Activated CD4-positive, alpha-beta T cell treated with anti-CD3 and anti-CD28 coated beads for 24 hours (primary cell): ENCODE measurements around the gene CCDC146.
A peak's percentile ranks its signal among the peaks of the same experiment; 100 is the strongest.
"Not testable (repeated sequence)": the region's sequence is repeated elsewhere in the genome, so short reads cannot be mapped to it uniquely, and the experiment has no call there.

ENCODE experiments used
- DNase-seq, 2 donors: peaks; one replicate each; pipeline ENCODE4 v3.0.0-alpha.2; 2020; ENCODE audit warnings: low read depth in 2 of 2

CCDC146 gene

GRCh38 chr7:77152232-77152631 is 29.8 kb downstream of the CCDC146 start:
- not testable (repeated sequence) for DNase-seq

DNA sequence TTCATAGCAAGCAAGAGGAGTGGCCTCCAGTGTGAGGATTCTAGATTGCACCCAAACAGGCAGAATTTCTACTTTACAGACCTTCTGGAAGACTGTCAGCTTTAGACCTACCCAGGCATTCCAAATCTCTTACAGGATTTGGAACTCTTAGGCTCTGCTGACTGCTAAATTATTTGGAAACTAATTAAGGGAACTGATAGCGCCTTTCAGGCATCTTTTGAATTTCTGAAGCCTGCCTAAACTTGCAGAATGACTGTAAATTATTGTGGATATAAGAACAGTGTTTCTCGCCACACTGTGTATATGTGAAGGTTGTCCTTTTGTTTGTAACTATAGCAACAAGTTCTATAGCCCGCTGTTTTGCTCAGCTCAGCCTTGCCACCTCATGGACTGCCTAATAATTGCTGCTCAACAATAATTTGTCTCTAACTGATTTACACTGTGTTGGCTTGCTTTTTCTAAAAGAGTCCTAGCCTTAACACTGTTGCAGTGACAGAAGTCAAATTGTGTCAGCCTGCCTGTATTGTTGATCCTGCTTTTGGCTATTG is 32.6 kb downstream of the CCDC146 start:
- DNase-seq, result not testable (repeated sequence)

DNA sequence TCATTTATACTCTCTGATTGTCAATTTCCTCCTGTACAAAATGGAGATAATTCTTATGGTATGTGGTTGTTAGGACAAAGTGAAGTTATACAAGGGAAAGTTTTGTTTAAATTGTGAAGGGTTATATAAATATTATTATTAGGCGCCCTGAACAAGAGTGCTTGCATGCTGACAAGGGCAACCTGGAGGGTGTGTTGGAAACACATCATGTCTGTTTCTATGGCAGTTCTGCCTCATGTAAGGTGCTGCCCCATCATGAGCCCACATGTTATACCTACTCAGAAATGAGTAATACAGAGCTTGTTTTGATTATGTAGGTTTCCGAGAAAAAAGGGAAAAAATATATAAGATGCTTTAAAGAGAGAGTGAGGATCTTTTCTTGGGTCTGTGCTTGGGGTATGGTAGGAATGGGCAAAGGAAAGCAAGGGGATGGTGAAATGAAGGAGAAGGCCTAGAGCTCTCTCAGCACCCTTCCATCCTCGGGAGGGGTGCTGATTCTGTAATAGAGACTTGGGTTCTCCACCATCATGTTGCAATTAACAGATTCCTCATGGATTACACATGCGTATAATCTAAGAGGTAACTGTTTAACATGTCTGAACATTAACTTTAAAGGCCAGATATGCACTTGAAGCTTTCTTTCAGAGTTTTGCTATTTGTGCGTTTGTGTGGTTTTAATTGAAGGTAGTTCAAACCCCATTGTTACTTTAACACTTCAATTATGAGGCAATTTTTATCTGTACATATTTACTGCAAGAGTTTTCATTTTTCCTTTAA is 33.4 kb downstream of the CCDC146 start:
- not testable (repeated sequence) for DNase-seq

- DNase-seq, result not testable (repeated sequence)
Observed at GRCh38 chr7:77157034-77157433, 34.6 kb downstream of the CCDC146 start.

DNA sequence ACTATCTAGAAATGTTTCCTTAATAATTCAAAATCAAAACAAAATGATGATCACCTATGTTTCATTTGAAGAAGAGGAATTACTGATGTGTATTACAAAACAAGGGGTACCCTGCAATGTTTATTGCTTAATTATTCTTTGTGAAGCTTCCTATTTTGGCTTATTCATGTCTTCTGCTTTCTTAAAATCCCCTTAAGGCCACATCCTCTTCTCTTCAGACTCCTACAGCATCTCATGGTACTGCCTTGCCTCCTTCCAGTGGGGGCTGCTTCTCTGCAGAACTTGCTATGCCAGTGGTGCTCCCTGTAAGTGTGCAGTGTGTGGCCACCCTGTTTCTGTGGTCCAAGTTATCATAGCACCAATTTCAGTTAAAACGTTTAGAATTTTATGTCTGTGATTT is 35.0 kb downstream of the CCDC146 start:
- DNase-seq, result no peak

DNA sequence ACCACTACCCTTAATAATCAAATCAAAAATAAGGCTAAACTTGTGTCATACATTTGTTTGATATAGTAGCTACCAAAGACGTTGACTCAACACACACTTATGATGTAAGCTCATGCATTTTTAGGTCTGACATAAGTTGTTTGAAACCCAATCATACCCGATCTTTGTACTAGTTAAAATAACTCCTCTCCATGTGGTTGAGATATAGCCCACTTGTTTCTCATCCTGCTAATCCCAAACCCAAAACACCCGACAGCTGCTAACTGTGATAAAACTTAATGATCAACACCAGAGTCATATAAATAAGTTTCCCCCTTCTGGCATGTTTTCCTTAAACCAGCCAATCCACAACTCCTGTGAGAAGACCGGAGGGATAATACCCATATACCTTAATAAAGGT is 48.7 kb downstream of the CCDC146 start:
- DNase-seq, result not testable (repeated sequence)

GRCh38 chr7:77172437-77173172 is 50.2 kb downstream of the CCDC146 start:
- not testable (repeated sequence) for DNase-seq

DNA sequence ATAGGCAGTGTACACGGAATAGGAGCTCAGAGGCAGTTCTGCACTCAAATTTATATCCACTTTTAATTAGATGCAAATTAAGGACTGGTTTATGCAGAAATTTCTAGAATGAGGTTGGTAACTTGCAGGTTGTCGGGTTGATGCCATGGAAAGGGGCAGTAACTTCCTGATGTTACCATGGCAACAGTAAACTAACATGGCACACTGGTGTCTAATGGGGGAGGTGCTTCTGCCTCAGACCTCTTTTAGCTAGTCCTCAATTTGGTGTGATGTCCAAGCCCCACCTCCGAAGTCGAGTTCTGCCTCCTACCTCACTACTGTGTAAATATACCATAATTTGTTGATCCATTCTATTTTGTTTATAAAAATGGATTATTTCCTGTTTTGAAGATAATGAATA is 52.0 kb downstream of the CCDC146 start:
- not testable (repeated sequence) for DNase-seq

DNA sequence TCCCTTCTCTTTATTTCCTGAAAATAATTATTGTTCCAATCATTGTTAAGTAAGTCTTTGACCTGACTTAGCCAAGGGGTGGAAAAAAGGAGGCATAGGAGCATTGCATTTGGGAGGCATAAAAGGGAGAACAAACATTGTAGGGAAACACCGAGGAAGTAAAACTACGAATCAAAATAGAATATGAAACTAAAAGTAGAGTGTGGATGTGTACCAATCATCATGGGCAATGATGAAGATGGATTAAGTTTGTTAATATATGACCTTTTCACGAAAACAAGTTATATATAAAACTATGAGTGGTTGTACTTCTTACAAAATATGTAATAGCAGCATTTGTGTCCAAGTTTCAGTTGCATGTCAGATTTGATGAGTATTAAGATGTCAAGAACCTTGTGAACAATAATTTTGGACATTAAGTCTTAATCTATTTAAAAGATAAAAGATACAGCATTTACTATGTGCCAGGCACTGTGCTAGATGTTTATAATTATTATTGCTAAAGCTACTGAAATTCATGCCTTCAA is 52.9 kb downstream of the CCDC146 start:
- DNase-seq, result not testable (repeated sequence)

- not testable (repeated sequence) for DNase-seq
Observed at GRCh38 chr7:77177321-77177904, 55.0 kb downstream of the CCDC146 start.

- not testable (repeated sequence) for DNase-seq
Observed at GRCh38 chr7:77178024-77178423, 55.6 kb downstream of the CCDC146 start.

- DNase-seq, result no peak
Observed at GRCh38 chr7:77181015-77181595, 58.7 kb downstream of the CCDC146 start.

DNA sequence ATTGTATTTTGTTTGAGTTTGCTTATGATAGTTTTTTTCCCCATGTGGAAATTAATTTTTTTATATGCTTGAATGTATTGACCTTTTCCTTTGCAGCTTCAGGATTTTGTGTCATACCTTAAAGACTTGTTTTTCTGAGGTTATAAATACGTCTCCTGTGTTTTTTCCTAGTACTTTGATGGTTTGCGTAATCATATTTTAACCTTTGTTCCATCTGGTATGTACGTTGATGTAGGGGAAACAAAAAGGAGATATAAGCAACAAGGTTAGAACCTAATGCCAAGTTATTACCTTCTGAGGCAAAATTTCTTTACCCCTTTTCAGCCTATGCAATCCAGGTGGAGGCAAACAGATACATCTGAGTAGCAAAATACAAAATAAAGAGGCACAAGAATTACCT is 59.3 kb downstream of the CCDC146 start:
- no peak for DNase-seq

- no peak for DNase-seq
Observed at GRCh38 chr7:77182261-77182660, 59.8 kb downstream of the CCDC146 start.

DNA sequence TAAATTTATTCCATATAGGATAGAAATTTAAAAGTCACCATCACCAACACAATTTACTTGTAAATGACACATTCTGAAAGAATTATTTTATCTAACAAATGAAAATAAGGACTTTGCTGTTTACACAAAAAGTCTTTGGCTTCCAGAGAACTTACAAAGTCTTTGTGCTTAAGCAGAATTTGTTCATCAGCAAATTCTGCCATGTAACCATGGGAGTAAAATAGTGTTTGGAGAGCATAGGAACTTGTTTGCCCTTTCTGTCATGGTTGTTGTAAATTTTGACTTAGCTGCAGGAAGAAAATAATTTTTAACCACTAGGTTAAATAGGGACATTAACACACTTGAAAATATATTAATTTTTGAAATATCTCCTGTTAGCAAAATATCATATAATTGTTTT is 62.0 kb downstream of the CCDC146 start:
- DNase-seq, result no peak

GRCh38 chr7:77184990-77185389 is 62.6 kb downstream of the CCDC146 start:
- no peak for DNase-seq

DNA sequence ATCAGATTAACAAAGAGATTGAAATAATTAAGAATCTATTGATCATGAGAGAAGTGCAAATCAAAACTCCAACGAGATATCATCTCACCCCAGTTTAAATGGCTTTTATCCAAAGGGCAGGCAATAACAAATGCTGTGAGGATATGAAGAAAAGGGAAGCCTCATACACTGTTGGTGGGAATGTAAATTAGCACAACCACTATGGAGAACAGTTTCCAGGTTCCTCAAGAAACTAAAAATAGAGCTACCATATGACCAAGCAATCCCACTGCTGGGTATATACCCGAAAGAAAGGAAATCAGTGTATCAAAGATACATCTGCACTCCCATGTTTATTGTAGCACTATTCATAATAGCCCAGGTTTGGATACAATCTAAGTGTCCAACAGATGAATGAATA is 63.5 kb downstream of the CCDC146 start:
- DNase-seq, result no peak

- DNase-seq, result no peak
Observed at GRCh38 chr7:77188731-77189437, 66.5 kb downstream of the CCDC146 start.

GRCh38 chr7:77197141-77197540 is 74.7 kb downstream of the CCDC146 start:
- DNase-seq, result no peak

GRCh38 chr7:77199013-77199966 is 76.9 kb downstream of the CCDC146 start, which contains the start of gene FGL2:
TSS of gene FGL2 (minus strand) at chr7:77199819. CDS start at chr7:77199793, 26 bp downstream.
- DNase-seq, result peak; percentile 6 to 7
